ENCODE results near the gene CARD10.
A peak's percentile ranks its signal among the peaks of the same experiment; 100 is the strongest.

Gene CARD10

DNA sequence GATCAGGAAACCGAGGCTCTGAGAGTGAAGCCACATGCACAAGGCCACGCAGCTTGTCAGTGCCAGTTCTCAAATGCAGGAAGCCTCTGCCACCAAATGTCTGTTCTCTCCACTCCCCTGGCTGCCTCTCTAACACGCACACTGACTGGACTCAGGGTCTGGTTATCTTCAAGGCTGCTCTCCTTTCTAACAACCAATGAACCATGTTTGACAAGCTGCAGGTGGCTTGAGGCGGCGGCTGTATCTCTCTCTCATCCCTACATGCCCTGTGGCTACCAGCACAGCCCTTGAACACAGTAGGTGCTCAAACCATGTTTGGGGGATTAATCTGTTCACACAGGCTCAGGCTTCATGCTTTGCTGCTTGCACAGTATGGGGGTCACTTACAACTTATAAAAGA, 56.8 kb downstream of the CARD10 start:
- DNase-seq = no peak

DNA sequence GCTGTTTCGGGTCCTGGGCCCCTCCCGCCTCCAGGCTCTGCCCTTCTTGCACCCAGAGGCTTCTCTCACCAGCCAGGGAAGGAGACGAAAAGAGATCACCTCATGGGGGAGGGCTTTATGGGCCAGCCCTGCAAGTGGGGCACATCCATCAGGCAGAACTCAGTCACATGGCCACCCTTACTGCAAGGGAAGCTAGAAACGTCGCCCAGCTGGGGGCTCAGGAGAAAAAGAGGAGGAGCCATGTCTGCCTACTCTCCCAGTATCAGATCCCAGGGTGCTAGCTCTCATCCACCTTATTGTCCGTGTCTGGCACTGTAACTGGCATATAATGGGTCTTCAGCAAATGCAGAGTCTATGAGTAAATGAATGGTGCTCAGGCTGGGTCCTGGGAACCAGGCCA, 57.3 kb downstream of the CARD10 start:
- DNase-seq = no peak

DNA sequence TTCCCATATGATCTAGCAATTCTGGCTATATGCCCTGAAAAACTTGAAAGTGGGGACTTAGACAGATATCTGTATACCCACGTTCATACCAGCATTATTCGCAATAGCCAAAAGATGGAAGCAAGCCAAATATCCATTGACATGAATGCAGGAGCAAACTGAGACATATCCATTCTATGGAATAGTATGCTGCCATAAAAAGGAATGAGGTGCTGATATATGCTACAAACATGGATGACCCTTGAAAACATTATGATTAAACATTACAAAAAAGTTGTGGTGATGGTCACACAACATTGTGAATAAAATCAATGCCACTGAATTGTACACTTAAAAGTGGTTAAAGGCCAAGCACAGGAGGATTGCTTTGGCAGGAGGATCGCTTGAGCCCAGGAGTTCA, 58.5 kb downstream of the CARD10 start:
- DNase-seq = no peak

DNA sequence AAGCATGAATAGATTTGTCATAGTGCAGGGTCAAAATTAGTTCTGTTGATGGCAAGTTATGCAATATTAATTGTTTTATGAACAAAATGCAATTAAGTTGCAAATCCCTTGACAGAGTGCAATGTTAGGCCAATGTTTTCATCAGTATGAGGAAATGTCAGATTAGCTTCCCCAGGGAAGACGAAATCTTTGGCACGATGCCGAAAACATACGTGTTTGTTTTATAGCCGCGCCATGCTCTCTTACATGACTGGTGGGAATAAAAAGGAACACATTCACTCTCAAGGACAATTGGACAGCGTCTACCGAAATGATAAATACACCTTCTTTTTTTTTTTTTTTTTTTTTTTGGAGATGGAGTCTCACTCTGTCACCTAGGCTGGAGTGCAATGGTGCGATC, 60.0 kb downstream of the CARD10 start:
- DNase-seq = no peak

DNA sequence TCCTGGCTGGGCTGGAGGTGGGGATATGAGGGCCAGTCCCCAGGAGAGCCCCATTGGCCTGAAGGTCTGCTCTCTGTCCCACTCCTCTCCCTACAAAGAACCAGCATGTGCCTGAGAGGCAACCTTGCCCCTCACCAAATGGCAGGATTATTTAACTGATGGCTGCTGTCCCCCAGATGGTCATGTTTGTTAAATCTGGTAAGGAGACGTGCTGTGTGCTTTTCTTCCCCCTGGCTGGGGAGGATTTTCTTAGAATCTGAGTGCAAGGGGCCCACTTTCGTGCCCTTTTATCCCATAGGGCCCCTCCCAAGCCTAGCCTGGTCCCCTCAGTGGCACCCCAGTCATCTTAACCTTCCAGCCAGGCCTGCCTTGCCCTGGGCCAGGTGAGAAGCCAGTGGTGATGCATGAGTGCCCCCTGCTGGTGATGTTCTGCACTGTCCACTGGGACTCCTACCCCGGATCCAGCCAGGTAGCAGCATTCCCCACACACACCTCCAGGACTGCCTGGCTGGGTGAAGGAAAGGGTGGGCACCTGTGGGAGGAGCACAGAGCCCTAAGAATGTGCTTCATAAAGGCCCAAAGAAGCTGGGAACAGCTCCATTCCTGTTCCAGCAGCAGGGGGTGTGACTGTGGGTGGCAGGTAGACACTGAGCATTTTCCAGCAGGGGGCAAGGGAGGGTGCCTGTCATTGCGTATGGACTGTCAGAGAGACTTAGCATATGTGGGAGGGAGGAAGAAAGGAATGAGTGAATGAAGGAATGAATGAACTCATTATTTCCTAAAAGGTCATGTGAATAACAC, 61.9 kb downstream of the CARD10 start:
- DNase-seq = peak; percentile 90 to 92

DNA sequence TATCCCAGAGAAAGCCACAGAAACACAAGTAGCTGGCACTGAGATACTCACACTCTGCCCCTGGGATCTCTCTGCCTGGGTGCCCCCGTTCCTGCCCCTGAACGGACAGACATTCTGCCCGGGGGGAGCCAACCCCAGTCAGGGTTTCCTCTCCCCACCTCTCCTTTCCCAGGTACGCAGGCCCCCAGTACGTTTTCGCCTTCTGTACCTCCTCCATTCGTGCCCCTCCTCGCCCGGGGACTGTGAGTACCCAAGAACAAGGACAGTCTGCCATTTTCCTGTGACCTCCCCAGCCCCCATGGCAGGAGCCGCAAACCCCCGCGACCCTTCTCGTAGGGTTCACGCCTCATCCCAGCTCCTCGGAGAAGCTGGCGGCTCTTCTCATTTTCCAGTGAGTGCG, 62.9 kb downstream of the CARD10 start:
- DNase-seq = no peak

DNA sequence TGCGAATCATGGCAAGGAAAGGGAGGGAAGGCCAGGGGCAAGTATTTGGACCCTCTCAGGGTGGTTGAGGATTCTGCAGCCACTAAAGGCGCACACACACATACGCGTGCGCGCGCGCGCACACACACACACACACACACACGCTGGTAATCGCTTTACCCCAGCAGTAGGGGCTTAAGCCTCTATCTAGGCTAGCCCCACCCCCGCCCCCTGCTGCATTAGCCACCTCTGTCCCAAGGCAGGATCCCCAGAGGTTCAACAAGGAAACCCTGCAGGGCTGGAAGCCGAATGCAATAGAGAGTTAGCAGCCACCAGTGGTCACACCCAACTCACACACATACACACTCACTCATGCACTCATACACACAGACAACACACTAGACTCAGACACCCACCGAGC, 63.3 kb downstream of the CARD10 start:
- DNase-seq = no peak

DNA sequence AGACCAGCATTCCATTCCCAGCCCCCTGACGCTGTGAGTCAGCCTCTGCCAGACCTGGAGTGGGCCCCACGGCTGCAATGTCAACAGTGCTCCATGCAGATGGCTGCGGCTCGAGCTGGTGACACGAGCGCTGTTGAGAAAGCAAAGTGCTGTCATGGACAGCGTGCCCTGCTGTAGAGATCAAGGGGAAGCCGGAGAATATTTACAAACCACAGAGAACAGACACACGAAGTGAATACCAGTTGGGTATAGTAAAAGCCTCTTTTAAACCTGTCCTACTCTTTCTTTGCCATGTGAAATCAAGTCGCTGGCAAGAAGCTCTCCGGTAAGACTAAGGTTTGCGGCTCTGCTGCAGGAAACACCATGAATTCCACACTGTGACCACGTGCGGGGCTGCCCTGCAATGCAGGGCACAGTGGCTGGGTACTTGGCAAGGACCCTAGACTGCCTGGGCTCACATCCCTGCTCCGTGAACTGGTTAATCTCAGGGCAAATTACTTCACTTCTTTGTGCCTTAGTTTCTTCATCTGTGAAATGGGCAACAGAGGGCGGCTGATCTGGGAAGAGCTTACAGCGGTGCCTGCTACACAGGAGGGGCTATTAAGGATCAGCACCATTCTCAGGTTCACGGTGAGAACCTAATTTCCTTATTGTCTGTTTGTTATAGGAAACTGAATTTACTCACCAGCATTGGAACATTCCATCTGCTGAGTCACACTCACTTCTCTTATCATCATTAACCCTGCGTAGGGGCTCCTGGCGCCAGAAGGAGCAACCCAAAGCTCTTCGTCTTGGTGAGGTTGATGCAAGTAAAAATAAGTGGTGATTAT, 64.1 kb downstream of the CARD10 start:
- DNase-seq = no peak

DNA sequence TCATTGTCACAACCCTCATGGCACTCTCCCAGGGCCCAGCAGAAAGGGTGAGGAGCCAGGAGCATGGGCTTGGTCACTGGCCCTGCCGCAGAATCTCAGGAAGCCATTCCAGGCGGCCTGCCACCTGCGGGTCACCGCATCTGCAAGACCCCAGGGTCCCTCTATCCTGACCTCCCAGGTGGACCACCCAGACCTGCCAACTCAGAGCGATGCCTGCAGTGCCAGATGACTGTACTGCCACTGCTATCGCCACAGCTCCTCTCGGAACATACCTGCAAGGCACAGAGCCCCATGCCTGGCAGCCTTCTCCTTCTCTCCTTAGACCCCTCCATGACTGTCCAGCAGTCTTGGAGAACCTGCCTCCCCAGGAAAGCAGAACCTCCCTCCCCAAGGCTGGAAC, 65.5 kb downstream of the CARD10 start:
- DNase-seq = no peak

DNA sequence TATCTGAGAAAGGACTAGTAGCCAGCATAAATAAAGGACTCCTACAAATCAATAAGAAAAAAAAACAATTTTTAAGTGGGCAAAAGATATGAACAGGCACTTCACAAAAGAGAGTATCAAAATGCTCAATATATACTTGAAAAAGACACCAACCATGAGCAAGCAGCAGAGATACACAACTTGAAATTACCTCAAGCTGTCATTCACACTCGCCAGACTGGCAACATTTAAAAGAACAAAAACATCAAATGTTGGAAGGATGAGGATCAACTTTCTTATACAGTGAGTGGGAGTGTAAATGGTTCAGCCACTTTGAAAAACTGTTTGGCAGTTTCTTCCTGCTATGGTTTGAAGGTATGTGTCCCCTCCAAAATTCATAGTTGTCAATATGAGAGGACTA, 68.0 kb downstream of the CARD10 start:
- DNase-seq = no peak

DNA sequence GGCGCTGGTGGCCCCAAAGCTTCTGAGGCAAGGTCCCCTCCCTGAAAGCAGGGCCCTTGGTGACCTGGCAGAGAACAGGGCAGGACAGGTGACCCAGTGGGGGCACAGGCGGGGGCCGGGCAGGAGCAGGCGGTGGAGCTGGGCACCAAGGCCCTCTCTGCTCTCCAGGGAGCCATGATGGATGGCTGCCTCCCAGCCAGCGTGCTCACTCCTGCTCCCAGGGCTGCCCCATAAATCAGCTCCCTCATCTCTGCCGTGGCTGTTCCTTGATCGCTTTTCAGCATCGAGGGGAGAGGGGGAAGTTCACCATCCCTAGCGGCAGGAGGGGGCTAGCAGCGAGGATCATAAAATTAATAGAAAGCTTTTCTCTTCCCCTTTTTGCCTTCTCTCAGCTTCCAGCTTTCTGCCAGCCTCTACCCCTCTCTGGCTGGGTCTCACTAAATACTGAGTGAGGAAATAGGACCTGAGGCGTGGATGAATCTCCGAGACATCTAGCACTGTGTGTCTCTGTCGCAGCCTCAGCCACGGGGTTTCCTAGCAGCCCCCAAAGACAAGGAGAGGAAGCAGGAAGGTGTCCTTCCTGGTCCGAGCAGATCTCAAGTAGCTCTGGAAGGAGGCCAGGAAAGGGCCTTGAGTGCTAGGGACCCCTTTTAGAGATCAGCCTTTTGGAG, 69.7 kb downstream of the CARD10 start:
- DNase-seq = no peak

DNA sequence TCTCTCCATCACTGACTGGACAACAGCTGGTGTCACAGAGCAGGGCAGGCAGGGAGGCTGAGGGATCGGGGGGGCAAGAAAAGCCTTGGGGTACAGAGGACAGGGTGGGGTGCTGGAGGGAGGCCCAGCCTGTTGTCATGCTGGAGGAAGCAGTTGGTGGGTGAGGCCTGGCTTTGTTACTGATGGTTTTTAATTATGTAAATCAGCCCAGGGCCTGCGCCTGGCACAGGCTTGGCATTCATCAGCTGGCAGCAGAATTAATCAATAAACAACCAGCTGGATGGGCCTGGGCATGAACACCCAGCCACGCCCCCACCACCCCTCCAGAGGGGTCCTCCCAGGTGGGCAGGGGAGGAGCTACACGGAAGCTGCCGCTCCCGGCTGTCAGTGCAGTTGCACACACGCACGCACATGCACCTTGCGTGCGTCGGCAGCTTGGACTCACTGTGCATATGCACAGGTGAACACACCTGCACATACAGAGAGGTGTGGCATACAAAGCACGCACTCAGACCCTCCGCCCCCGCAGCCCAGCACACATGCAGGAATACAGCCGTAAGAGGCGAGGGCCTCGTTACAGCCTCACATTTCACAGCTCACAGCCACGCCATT, 70.6 kb downstream of the CARD10 start:
- DNase-seq = no peak

DNA sequence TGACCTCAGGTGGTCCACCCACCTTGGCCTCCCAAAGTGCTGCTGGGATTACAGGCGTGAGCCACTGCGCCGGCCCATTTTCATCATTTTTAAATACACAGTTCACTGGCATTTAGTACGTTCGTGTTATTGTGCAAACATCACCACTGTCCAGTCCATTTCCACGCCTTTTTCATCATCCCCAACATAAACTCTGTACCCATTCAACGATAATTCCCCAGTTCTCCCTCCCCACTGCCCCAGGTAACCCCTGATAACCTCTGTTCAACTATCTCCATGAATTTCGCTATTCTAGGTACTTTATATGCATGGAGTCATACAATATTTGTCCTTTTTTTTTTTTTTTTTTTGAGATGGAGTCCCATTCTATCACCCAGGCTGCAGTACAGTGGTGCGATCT, 73.7 kb downstream of the CARD10 start:
- DNase-seq = no peak

DNA sequence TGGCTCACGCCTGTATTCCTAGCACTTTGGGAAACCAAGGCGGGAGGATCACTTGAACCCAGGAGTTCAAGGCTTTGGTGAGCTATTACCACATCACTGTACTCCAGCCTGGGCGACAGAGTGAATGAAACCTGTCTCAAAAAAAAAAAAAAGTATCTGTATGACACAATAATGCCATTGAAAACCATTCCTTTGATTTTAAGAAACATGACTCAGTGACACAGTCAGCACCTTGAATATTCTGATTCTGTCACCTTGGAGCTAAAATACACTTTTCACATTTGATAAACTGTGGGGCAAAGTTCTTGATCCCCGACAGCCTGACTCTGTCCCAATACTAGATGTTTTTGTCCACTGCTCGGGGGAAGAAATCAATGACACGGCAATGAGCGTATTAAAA, 75.2 kb downstream of the CARD10 start:
- no peak for DNase-seq

DNA sequence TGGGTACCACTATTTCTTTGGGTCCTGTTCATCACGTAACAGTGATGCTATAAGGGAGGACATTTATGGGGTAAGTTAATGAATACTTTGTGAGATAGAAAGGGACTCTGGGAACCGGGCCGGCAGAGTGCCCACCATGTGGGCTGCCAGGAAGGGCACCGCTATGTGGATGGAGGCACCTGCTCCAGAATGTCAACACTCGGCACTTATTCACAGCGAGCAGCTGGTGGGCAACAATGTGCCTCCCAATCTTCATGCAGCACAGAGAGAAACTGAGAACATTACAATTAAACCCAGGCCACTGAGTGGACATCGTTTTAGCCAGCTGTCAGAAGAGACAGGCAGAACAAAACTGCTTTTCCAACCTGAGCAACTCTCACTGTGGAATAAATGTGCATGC, 76.1 kb downstream of the CARD10 start:
- no peak for DNase-seq

DNA sequence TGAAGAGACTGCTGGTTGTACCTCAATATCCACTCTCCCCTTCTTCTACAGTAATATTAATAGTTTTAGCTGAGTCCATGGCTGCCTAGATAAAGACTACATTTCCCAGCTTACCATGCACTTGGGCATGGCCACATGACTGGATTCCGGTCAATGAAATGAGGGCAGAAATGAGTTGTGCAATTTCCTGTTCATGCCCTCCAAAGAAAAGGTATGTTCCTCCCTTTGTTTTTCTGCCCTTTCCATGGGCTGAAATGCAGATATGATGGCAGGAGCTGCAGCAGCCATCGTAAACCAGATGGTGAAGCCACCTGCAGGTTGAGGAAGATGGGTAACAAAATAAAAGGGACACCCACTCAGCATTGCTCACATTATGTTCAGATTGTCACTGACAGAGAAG, 76.7 kb downstream of the CARD10 start:
- DNase-seq = no peak

DNA sequence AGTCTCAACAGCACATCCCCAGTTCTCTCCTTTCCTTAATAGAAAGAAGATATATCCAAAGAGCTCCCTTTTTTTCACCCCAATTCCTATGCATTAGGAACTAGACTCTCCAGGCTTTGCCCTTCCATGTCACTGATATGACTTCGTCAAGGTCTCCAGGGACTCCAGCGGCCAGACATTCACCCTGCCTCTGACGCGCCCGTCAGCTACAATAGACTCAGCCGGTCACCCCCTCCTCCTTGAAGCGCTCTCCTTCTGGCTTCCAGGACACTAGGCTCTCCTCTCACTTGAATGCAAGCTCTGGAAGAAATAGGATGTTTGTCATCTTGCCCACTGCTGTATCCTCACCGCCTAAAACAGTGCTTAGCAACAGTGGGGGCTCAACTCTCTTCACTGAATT, 77.1 kb downstream of the CARD10 start:
- DNase-seq = no peak

DNA sequence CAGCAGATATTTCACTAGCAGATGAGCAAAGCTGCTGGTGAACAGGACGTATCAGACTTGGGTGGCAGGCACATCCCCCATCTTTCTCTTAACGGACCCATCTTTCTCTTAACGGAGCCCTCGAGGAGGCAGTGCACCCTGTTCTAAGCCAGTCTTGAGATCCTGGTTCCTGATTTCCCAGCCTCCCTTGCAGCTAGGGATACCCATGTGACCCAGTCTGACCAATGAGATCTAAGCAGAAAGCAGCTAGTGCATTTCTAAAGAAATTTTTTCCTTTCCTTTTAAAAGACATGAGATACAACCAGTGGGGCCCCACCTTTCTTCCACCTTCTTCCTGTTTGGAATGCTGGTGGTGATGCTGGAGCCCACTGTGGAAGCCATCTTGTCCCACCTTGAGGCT, 78.3 kb downstream of the CARD10 start:
- DNase-seq = no peak
